ENCODE measurements around the gene C7orf33.
"Not testable (repeated sequence)": the region's sequence is repeated elsewhere in the genome, so short reads cannot be mapped to it uniquely, and the experiment has no call there.

Gene C7orf33, protein sequence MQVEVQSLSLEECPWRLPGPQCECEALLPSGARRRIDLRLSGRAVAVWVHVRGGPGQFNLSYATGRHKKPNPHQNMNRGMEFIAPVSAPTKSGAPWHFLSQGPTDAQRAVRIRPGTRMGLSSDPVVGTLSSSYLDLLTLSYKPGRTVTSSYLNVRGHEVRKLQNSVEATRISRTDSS

DNA sequence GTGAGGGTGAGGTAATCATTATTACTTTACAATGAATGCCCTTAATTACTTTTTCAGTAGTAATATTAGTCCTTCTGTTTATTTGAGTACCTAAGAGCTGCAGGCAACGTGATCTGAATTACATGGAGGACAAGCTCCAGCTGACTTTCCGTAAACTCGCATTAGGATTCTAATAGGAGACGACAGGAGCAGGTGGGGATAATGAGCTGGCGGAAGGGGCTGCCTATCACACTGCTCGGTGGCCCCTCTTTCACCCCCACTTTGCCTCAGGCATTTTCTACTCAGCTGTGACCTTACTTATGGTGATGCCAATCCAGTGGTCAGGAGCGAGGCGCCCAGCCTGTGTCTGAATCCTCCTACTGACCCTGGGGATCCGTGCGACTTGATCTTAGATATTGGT lies at the start of gene C7orf33:
Gene C7orf33 (plus strand): TSS at position 296 of the 400 bp plus-strand sequence. CDS start 160 bp downstream, outside the sequence.
- Mint-ChIP-seq H3K4me1 (ENCODE audit: low read depth) (peaks cover under 1% of the 10 kb centered on the region), H3K36me3 (ENCODE audit: low read depth) (no peaks in the 10 kb centered on the region), H3K27ac (no peak within 1 kb of the TSS), H3K4me3 (no peak within 1 kb of the TSS), H3K9me3 (no peaks in the 10 kb centered on the region), H3K27me3 (peaks cover 12% of the 10 kb centered on the region)

GRCh38 chr7:148541891-148542504 lies 48.6 kb upstream of the C7orf33 start:
- Mint-ChIP-seq H3K27ac (no peak overlapping the region), H3K4me1 (ENCODE audit: low read depth) (no peaks in the 10 kb centered on the region), H3K36me3 (ENCODE audit: low read depth) (no peaks in the 10 kb centered on the region), H3K4me3 (no peak overlapping the region), H3K27me3 (peaks cover 4% of the 10 kb centered on the region), H3K9me3 (no peaks in the 10 kb centered on the region)

- no peak overlapping the region for H3K4me3 Mint-ChIP-seq
- peaks cover 4% of the 10 kb centered on the region for H3K9me3 Mint-ChIP-seq
- no peak overlapping the region for H3K27ac Mint-ChIP-seq
- no peaks in the 10 kb centered on the region for H3K27me3 Mint-ChIP-seq
- no peaks in the 10 kb centered on the region for H3K36me3 Mint-ChIP-seq (ENCODE audit: low read depth)
- peaks cover 3% of the 10 kb centered on the region for H3K4me1 Mint-ChIP-seq (ENCODE audit: low read depth)
These were observed 47.3 kb upstream of the C7orf33 start for GRCh38 chr7:148543302-148543701.

GRCh38 chr7:148545172-148545571 lies 45.4 kb upstream of the C7orf33 start:
- Mint-ChIP-seq H3K27me3 (no peaks in the 10 kb centered on the region), H3K9me3 (peaks cover 10% of the 10 kb centered on the region), H3K27ac (no peak overlapping the region)

GRCh38 chr7:148545932-148546331 lies 44.6 kb upstream of the C7orf33 start:
- H3K27me3 Mint-ChIP-seq, result no peaks in the 10 kb centered on the region
- peaks cover 3% of the 10 kb centered on the region for H3K4me1 Mint-ChIP-seq (ENCODE audit: low read depth)
- H3K4me3 Mint-ChIP-seq, result no peak overlapping the region
- H3K36me3 Mint-ChIP-seq (ENCODE audit: low read depth), result no peaks in the 10 kb centered on the region
- H3K27ac Mint-ChIP-seq, result no peak overlapping the region
- H3K9me3 Mint-ChIP-seq, result peaks cover 10% of the 10 kb centered on the region

More at GRCh38 chr7:148545172-148545571, 45.4 kb upstream of the C7orf33 start:
- H3K36me3 Mint-ChIP-seq (ENCODE audit: low read depth), result no peaks in the 10 kb centered on the region
- no peak overlapping the region for H3K4me3 Mint-ChIP-seq
- H3K4me1 Mint-ChIP-seq (ENCODE audit: low read depth), result peaks cover 3% of the 10 kb centered on the region

GRCh38 chr7:148546857-148547256 lies 43.7 kb upstream of the C7orf33 start:
- Mint-ChIP-seq H3K9me3 (peaks cover 10% of the 10 kb centered on the region), H3K4me1 (ENCODE audit: low read depth) (peaks cover 3% of the 10 kb centered on the region), H3K27ac (no peak overlapping the region), H3K36me3 (ENCODE audit: low read depth) (no peaks in the 10 kb centered on the region), H3K4me3 (no peak overlapping the region), H3K27me3 (no peaks in the 10 kb centered on the region)

GRCh38 chr7:148547951-148548350 lies 42.6 kb upstream of the C7orf33 start:
- Mint-ChIP-seq H3K36me3 (ENCODE audit: low read depth) (no peaks in the 10 kb centered on the region), H3K27ac (no peak overlapping the region), H3K9me3 (peaks cover 10% of the 10 kb centered on the region), H3K4me3 (no peak overlapping the region), H3K27me3 (peaks cover under 1% of the 10 kb centered on the region), H3K4me1 (ENCODE audit: low read depth) (peaks cover 3% of the 10 kb centered on the region)

DNA sequence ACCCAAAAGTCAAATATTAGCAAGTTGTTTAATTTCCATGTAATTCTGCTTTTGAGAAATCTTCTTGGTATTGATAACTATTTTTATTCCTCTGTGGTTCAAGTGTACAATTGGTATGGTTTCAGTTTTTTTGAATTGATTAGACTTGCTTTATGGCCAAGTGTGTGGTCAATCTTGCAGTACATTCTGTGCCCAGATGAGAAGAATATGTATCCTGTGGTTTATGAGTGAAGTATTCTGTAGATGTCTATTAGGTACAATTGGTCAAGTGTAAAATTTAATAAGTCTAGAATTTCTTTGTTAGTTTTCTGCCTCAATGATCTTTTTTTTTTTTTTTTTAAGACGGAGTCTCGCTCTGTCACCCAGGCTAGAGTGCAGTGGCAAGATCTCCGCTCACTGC lies 36.6 kb upstream of the C7orf33 start:
- no peaks in the 10 kb centered on the region for H3K36me3 Mint-ChIP-seq (ENCODE audit: low read depth)
- H3K4me1 Mint-ChIP-seq (ENCODE audit: low read depth), result peaks cover 8% of the 10 kb centered on the region
- H3K9me3 Mint-ChIP-seq, result no peaks in the 10 kb centered on the region
- H3K4me3 Mint-ChIP-seq, result no peak overlapping the region
- peaks cover 28% of the 10 kb centered on the region for H3K27me3 Mint-ChIP-seq
- H3K27ac Mint-ChIP-seq, result no peak overlapping the region

- H3K9me3 Mint-ChIP-seq, result no peaks in the 10 kb centered on the region
- peaks cover 45% of the 10 kb centered on the region for H3K27me3 Mint-ChIP-seq
These were observed 33.7 kb upstream of the C7orf33 start for GRCh38 chr7:148556892-148557291.

GRCh38 chr7:148558914-148559313 lies 31.7 kb upstream of the C7orf33 start:
- Mint-ChIP-seq H3K9me3 (no peaks in the 10 kb centered on the region), H3K4me1 (ENCODE audit: low read depth) (peaks cover 30% of the 10 kb centered on the region), H3K27ac (no peak overlapping the region), H3K36me3 (ENCODE audit: low read depth) (no peaks in the 10 kb centered on the region), H3K27me3 (peaks cover 39% of the 10 kb centered on the region), H3K4me3 (no peak overlapping the region)

More at GRCh38 chr7:148556892-148557291, 33.7 kb upstream of the C7orf33 start:
- Mint-ChIP-seq H3K27ac (no peak overlapping the region), H3K4me3 (no peak overlapping the region), H3K4me1 (ENCODE audit: low read depth) (peaks cover 12% of the 10 kb centered on the region), H3K36me3 (ENCODE audit: low read depth) (no peaks in the 10 kb centered on the region)

GRCh38 chr7:148561099-148561498 lies 29.5 kb upstream of the C7orf33 start:
- Mint-ChIP-seq H3K9me3 (no peaks in the 10 kb centered on the region), H3K27ac (no peak overlapping the region), H3K4me3 (no peak overlapping the region), H3K27me3 (peaks cover 31% of the 10 kb centered on the region), H3K4me1 (ENCODE audit: low read depth) (peaks cover 38% of the 10 kb centered on the region), H3K36me3 (ENCODE audit: low read depth) (no peaks in the 10 kb centered on the region)

GRCh38 chr7:148563583-148564274 lies 26.8 kb upstream of the C7orf33 start:
- H3K4me3 Mint-ChIP-seq, result peak overlapping the region; percentile 67
- H3K9me3 Mint-ChIP-seq, result no peaks in the 10 kb centered on the region
- H3K27ac Mint-ChIP-seq, result peak overlapping the region; percentile 86
- H3K27me3 Mint-ChIP-seq, result peaks cover 23% of the 10 kb centered on the region
- no peaks in the 10 kb centered on the region for H3K36me3 Mint-ChIP-seq (ENCODE audit: low read depth)
- peaks cover 36% of the 10 kb centered on the region for H3K4me1 Mint-ChIP-seq (ENCODE audit: low read depth)

DNA sequence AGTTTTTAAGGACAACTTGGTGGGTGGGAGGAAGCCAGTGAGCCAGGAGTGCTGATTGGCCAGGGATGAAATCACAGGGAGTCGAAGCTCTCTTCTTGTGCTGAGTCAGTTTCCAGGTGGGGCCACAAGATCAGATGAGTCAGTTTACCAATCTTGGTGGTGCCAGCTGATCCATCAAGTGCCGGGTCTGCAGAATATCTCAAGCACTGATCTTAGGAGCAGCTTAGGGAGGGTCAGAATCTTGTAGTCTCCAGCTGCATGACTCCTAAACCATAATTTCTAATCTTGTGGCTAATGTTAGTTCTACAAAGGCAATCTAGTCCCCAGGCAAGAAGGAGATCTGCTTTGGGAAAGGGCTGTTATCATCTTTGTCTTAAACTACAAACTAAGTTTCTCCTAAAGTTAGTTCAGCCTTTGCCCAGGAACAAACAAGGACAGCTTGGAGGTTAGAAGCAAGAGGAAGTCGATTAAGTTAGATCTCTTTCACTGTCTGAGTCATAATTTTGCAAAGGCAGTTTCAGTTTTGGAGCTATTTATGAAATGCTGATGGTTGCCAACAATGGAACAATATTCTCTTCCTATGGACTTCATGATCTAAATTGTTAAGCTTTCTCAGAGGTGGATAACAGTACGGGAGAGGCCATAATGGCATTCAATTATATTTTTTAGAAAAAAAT lies 26.2 kb upstream of the C7orf33 start:
- H3K27ac Mint-ChIP-seq, result peak overlapping the region; percentile 86
- H3K36me3 Mint-ChIP-seq (ENCODE audit: low read depth); H3K9me3 Mint-ChIP-seq: not testable (repeated sequence)
- peaks cover 30% of the 10 kb centered on the region for H3K4me1 Mint-ChIP-seq (ENCODE audit: low read depth)
- peaks cover 16% of the 10 kb centered on the region for H3K27me3 Mint-ChIP-seq
- peak overlapping the region; percentile 67 for H3K4me3 Mint-ChIP-seq

GRCh38 chr7:148566736-148567135 lies 23.8 kb upstream of the C7orf33 start:
- H3K27ac Mint-ChIP-seq, result no peak overlapping the region
- H3K9me3 Mint-ChIP-seq, result no peaks in the 10 kb centered on the region
- peaks cover 7% of the 10 kb centered on the region for H3K27me3 Mint-ChIP-seq
- H3K4me3 Mint-ChIP-seq, result no peak overlapping the region
- peaks cover 42% of the 10 kb centered on the region for H3K4me1 Mint-ChIP-seq (ENCODE audit: low read depth)
- H3K36me3 Mint-ChIP-seq (ENCODE audit: low read depth), result no peaks in the 10 kb centered on the region

DNA sequence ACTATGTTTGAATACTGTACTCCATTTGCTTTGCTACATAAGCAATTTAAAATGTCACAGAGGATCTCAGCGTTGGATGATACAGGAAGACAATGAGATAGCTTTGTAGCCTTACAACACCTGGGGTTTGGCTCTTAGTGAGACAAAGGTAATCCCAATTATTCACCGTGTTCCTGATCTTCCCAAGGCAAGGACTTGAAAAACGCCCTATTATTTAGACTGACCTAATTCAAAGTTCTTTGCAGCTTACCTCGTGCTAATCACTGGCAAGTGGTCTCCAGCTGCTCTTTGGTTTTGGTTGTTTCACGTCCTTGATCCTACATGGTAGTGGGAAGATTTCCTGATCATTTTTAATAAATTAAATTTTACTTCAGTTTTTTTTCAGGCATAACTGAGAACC lies 23.0 kb upstream of the C7orf33 start:
- peaks cover 35% of the 10 kb centered on the region for H3K4me1 Mint-ChIP-seq (ENCODE audit: low read depth)
- peaks cover 4% of the 10 kb centered on the region for H3K27me3 Mint-ChIP-seq
- H3K27ac Mint-ChIP-seq, result no peak overlapping the region
- H3K9me3 Mint-ChIP-seq, result no peaks in the 10 kb centered on the region
- H3K36me3 Mint-ChIP-seq (ENCODE audit: low read depth), result no peaks in the 10 kb centered on the region
- no peak overlapping the region for H3K4me3 Mint-ChIP-seq
